Measurements from ENCODE around the gene VWF.

Gene VWF

DNA sequence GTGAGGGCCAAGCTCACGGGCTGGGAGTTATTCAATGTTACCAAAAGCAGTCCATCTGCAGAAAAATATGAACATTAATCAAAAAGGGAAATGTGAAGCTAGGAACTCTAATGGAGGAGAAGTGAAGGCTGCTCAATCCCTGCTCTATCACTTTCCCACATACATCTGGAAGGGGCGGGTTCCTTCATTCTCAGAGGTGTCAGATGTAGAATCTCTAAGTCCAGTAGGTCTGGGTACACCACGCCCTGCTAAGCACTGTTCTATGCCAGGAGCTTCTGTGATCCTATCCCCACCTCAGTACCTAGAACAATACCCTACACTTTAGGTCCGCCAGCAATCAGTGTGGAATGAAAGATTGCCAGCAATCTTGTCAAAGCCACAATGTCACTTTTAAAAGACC lies 142.4 kb downstream of the VWF start:
- TF ChIP-seq, protein P1, sequence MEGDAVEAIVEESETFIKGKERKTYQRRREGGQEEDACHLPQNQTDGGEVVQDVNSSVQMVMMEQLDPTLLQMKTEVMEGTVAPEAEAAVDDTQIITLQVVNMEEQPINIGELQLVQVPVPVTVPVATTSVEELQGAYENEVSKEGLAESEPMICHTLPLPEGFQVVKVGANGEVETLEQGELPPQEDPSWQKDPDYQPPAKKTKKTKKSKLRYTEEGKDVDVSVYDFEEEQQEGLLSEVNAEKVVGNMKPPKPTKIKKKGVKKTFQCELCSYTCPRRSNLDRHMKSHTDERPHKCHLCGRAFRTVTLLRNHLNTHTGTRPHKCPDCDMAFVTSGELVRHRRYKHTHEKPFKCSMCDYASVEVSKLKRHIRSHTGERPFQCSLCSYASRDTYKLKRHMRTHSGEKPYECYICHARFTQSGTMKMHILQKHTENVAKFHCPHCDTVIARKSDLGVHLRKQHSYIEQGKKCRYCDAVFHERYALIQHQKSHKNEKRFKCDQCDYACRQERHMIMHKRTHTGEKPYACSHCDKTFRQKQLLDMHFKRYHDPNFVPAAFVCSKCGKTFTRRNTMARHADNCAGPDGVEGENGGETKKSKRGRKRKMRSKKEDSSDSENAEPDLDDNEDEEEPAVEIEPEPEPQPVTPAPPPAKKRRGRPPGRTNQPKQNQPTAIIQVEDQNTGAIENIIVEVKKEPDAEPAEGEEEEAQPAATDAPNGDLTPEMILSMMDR (IDR thresholded peaks at IDR 0.05): no peak
- H3K4me3 Mint-ChIP-seq: no peak overlapping the region
- H3K27ac Mint-ChIP-seq: peak overlapping the region; percentile 8
- no peaks in the 10 kb centered on the region for H3K36me3 Mint-ChIP-seq (ENCODE audit: low read depth)
- H3K4me1 Mint-ChIP-seq: peaks cover 6% of the 10 kb centered on the region
- DNase-seq: no peak
- H3K9me3 Mint-ChIP-seq: no peaks in the 10 kb centered on the region
- peaks cover 17% of the 10 kb centered on the region for H3K27me3 Mint-ChIP-seq (ENCODE audit: low read depth, poor library complexity)

DNA sequence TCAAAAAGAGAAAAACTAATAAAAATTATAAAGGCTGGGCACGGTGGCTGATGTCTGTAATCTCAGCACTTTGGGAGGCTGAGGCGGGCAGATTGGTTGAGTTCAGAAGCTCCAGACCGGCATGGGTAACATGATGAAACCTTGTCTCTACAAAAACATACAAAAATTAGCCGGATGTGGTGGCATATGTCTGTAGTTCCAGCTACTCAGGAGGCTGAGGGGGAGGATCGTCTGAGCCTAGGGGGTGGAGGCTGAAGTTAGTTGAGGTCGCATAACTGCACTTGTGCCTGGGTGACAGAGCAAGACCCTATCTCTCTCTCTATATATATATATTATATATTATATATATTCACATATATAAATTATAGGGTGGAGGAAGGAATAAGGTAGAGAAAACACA lies 146.9 kb downstream of the VWF start:
- H3K27ac Mint-ChIP-seq: no peak overlapping the region
- H3K4me3 Mint-ChIP-seq: no peak overlapping the region
- no peaks in the 10 kb centered on the region for H3K4me1 Mint-ChIP-seq
- TF ChIP-seq, protein P1 (IDR thresholded peaks at IDR 0.05): no peak
- DNase-seq: no peak
- no peaks in the 10 kb centered on the region for H3K36me3 Mint-ChIP-seq (ENCODE audit: low read depth)
- H3K27me3 Mint-ChIP-seq (ENCODE audit: low read depth, poor library complexity): peaks cover 20% of the 10 kb centered on the region
- H3K9me3 Mint-ChIP-seq: no peaks in the 10 kb centered on the region

DNA sequence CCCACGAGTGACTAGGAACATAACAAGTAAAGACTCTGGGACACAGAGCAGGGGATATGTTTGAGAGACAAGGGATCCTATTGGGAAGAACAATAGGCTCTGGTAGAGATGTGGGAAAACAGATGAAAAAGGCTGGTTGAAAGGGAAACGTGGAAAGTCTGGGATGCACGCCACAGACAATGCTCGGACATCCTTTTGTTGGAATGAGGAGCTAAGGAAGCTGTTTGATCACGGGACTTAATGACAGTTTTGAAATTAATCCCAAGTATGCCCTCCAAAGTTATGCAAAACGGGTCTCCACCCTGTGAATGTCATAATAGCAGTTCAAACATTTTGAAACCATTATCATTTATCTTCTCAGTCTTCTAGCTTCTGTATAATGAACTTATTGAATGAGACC lies 147.8 kb downstream of the VWF start:
- Mint-ChIP-seq H3K4me1 (no peaks in the 10 kb centered on the region), H3K27me3 (ENCODE audit: low read depth, poor library complexity) (peaks cover 20% of the 10 kb centered on the region), H3K9me3 (no peaks in the 10 kb centered on the region), H3K36me3 (ENCODE audit: low read depth) (no peaks in the 10 kb centered on the region), H3K4me3 (no peak overlapping the region), H3K27ac (no peak overlapping the region)
- no peak for DNase-seq
- TF ChIP-seq, protein P1 (IDR thresholded peaks at IDR 0.05): no peak

DNA sequence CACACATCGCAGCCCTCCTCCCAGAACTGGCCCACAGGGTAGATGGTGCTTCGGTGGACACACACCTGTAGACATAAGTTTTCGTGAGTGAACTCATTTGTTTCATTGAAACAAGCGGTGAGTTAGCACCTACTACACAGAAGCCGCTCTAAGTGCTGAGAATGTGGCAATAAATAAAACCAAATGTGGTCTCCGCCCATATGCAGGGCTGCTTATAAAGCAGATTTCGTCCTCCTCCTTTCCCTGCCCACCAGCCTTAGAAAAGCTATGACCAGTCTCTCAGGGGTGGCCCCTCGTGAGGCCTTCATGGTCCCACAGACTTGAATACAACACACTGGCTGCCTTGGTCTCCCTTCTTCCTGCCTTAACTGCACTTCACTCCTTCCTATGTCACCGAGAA lies 148.3 kb downstream of the VWF start:
- DNase-seq: no peak
- Mint-ChIP-seq H3K27me3 (ENCODE audit: low read depth, poor library complexity) (peaks cover 23% of the 10 kb centered on the region), H3K9me3 (no peaks in the 10 kb centered on the region), H3K4me1 (no peaks in the 10 kb centered on the region), H3K27ac (no peak overlapping the region), H3K4me3 (no peak overlapping the region), H3K36me3 (ENCODE audit: low read depth) (no peaks in the 10 kb centered on the region)
- TF ChIP-seq, protein P1 (IDR thresholded peaks at IDR 0.05): no peak

DNA sequence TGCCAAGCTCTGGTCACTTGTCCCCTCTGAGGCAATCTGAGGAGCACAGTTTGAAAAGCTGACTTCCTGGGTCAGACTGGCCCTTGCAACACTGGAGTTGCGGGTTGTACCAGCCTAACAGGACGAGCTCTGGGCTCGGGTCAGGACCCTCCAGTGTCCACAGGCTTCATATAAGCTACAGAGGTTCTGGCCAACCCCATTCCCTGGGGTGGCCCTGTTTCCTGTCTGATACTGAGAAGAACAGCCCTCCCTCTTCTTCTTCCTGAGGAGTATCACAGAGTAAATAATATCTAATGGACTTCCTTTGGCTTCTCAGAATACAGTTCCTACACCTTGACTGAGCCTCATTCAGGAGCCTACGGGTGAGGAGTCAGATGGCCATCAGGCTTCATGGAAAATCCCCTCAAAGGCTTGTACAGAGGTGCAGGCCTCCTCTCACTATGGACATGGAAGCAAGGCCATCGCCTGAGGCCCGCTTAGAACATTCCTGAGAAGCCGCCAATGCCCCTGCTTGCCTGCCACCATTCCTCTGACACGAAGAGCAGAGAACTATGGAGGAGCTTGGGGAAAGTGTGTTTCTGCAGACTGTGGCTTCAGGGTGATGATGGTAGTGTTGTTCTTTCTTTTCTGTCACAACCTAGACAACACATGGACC lies 150.9 kb downstream of the VWF start:
- Mint-ChIP-seq H3K4me3 (no peak overlapping the region), H3K27me3 (ENCODE audit: low read depth, poor library complexity) (peaks cover 29% of the 10 kb centered on the region), H3K4me1 (peaks cover 5% of the 10 kb centered on the region), H3K27ac (no peak overlapping the region), H3K9me3 (no peaks in the 10 kb centered on the region), H3K36me3 (ENCODE audit: low read depth) (no peaks in the 10 kb centered on the region)
- DNase-seq: no peak
- TF ChIP-seq, protein P1 (IDR thresholded peaks at IDR 0.05): no peak

- DNase-seq: no peak
- Mint-ChIP-seq H3K4me3 (no peak overlapping the region), H3K27me3 (ENCODE audit: low read depth, poor library complexity) (peaks cover 29% of the 10 kb centered on the region), H3K36me3 (ENCODE audit: low read depth) (no peaks in the 10 kb centered on the region), H3K9me3 (no peaks in the 10 kb centered on the region), H3K4me1 (peaks cover 5% of the 10 kb centered on the region), H3K27ac (no peak overlapping the region)
- TF ChIP-seq, protein P1 (IDR thresholded peaks at IDR 0.05): no peak
Observed at GRCh38 chr12:5972387-5972786, 152.1 kb downstream of the VWF start.

Measured in nephron progenitor cell (in vitro differentiated cells).